ENCODE measurements around the gene ALAS1. TPM values are rescaled to one million over a fixed set of nuclear protein-coding genes. Genes with fewer than 3 reads are reported as not detected.
"Not testable (repeated sequence)": the region's sequence is repeated elsewhere in the genome, so short reads cannot be mapped to it uniquely, and the experiment has no call there.

Gene ALAS1
- polyA plus RNA-seq, 2 donors = 17.2 to 36.4 TPM

- H3K4me1 ChIP-seq (ENCODE audit: control insufficient read depth in 2 of 2, insufficient read depth in 2 of 2, low read length in 1 of 2) = peaks cover 3 to 13% of the 10 kb centered on the region in 2 donors
- no peaks in the 10 kb centered on the region for H3K9me3 ChIP-seq (ENCODE audit: control insufficient read depth in 2 of 2, insufficient read depth in 1 of 2, low read depth in 1 of 2, low read length in 1 of 2)
These were observed 21.7 kb upstream of the ALAS1 start for GRCh38 chr3:52176180-52176752.

GRCh38 chr3:52176951-52177700 lies 20.8 kb upstream of the ALAS1 start:
- Histone ChIP-seq H3K4me1 (ENCODE audit: control insufficient read depth in 2 of 2, insufficient read depth in 2 of 2, low read length in 1 of 2) (peaks cover 3 to 13% of the 10 kb centered on the region in 2 donors), H3K9me3 (ENCODE audit: control insufficient read depth in 2 of 2, insufficient read depth in 1 of 2, low read depth in 1 of 2, low read length in 1 of 2) (no peaks in the 10 kb centered on the region), H3K27ac (ENCODE audit: low read depth in 2 of 2, low read length in 1 of 2) (no peak overlapping the region), H3K27me3 (ENCODE audit: control insufficient read depth in 1 of 2, insufficient read depth in 2 of 2, low read length in 2 of 2) (no peaks in the 10 kb centered on the region), H3K36me3 (ENCODE audit: control insufficient read depth in 2 of 2, insufficient read depth in 2 of 2, low read length in 1 of 2) (no peaks in the 10 kb centered on the region), H3K4me3 (ENCODE audit: low read depth in 1 of 2, low read length in 2 of 2) (no peak overlapping the region)
- WGBS, 2 donors = 50% methylated on average over 15 of the region's 15 CpGs

More at GRCh38 chr3:52176180-52176752, 21.7 kb upstream of the ALAS1 start:
- no peak overlapping the region for H3K4me3 ChIP-seq (ENCODE audit: low read depth in 1 of 2, low read length in 2 of 2)
- 66 to 76% methylated on average over 8 of the region's 8 CpGs for WGBS, 2 donors
- H3K36me3 ChIP-seq (ENCODE audit: control insufficient read depth in 2 of 2, insufficient read depth in 2 of 2, low read length in 1 of 2) = no peaks in the 10 kb centered on the region
- no peak overlapping the region for H3K27ac ChIP-seq (ENCODE audit: low read depth in 2 of 2, low read length in 1 of 2)
- no peaks in the 10 kb centered on the region for H3K27me3 ChIP-seq (ENCODE audit: control insufficient read depth in 1 of 2, insufficient read depth in 2 of 2, low read length in 2 of 2)

GRCh38 chr3:52177701-52178042 lies 20.3 kb upstream of the ALAS1 start:
- H3K4me1 ChIP-seq (ENCODE audit: control insufficient read depth in 2 of 2, insufficient read depth in 2 of 2, low read length in 1 of 2) = peaks cover 3 to 13% of the 10 kb centered on the region in 2 donors
- 74 to 81% methylated on average over 5 of the region's 5 CpGs for WGBS, 2 donors
- no peak overlapping the region for H3K27ac ChIP-seq (ENCODE audit: low read depth in 2 of 2, low read length in 1 of 2)
- no peak overlapping the region for H3K4me3 ChIP-seq (ENCODE audit: low read depth in 1 of 2, low read length in 2 of 2)
- H3K27me3 ChIP-seq (ENCODE audit: control insufficient read depth in 1 of 2, insufficient read depth in 2 of 2, low read length in 2 of 2) = no peaks in the 10 kb centered on the region
- no peaks in the 10 kb centered on the region for H3K9me3 ChIP-seq (ENCODE audit: control insufficient read depth in 2 of 2, insufficient read depth in 1 of 2, low read depth in 1 of 2, low read length in 1 of 2)
- no peaks in the 10 kb centered on the region for H3K36me3 ChIP-seq (ENCODE audit: control insufficient read depth in 2 of 2, insufficient read depth in 2 of 2, low read length in 1 of 2)

- H3K27ac ChIP-seq (ENCODE audit: low read depth in 2 of 2, low read length in 1 of 2); H3K27me3 ChIP-seq (ENCODE audit: control insufficient read depth in 1 of 2, insufficient read depth in 2 of 2, low read length in 2 of 2); H3K4me3 ChIP-seq (ENCODE audit: low read depth in 1 of 2, low read length in 2 of 2); H3K36me3 ChIP-seq (ENCODE audit: control insufficient read depth in 2 of 2, insufficient read depth in 2 of 2, low read length in 1 of 2); H3K9me3 ChIP-seq (ENCODE audit: control insufficient read depth in 2 of 2, insufficient read depth in 1 of 2, low read depth in 1 of 2, low read length in 1 of 2): not testable (repeated sequence)
- peaks cover 3 to 13% of the 10 kb centered on the region in 2 donors for H3K4me1 ChIP-seq (ENCODE audit: control insufficient read depth in 2 of 2, insufficient read depth in 2 of 2, low read length in 1 of 2)
- WGBS, 2 donors = 95 to 96% methylated on average over 4 of the region's 4 CpGs
These were observed 19.8 kb upstream of the ALAS1 start for GRCh38 chr3:52178126-52178525.

- Histone ChIP-seq H3K4me3 (ENCODE audit: low read depth in 1 of 2, low read length in 2 of 2) (no peak overlapping the region), H3K36me3 (ENCODE audit: control insufficient read depth in 2 of 2, insufficient read depth in 2 of 2, low read length in 1 of 2) (no peaks in the 10 kb centered on the region), H3K27me3 (ENCODE audit: control insufficient read depth in 1 of 2, insufficient read depth in 2 of 2, low read length in 2 of 2) (no peaks in the 10 kb centered on the region), H3K9me3 (ENCODE audit: control insufficient read depth in 2 of 2, insufficient read depth in 1 of 2, low read depth in 1 of 2, low read length in 1 of 2) (no peaks in the 10 kb centered on the region), H3K27ac (ENCODE audit: low read depth in 2 of 2, low read length in 1 of 2) (no peak overlapping the region), H3K4me1 (ENCODE audit: control insufficient read depth in 2 of 2, insufficient read depth in 2 of 2, low read length in 1 of 2) (peaks cover 3 to 13% of the 10 kb centered on the region in 2 donors)
- 93 to 100% methylated on average over 1 of the region's 1 CpG for WGBS, 2 donors
These were observed 19.4 kb upstream of the ALAS1 start for GRCh38 chr3:52178537-52178936.

- Histone ChIP-seq H3K27me3 (ENCODE audit: control insufficient read depth in 1 of 2, insufficient read depth in 2 of 2, low read length in 2 of 2) (no peaks in the 10 kb centered on the region), H3K36me3 (ENCODE audit: control insufficient read depth in 2 of 2, insufficient read depth in 2 of 2, low read length in 1 of 2) (no peaks in the 10 kb centered on the region), H3K4me3 (ENCODE audit: low read depth in 1 of 2, low read length in 2 of 2) (no peak overlapping the region), H3K27ac (ENCODE audit: low read depth in 2 of 2, low read length in 1 of 2) (no peak overlapping the region), H3K9me3 (ENCODE audit: control insufficient read depth in 2 of 2, insufficient read depth in 1 of 2, low read depth in 1 of 2, low read length in 1 of 2) (no peaks in the 10 kb centered on the region), H3K4me1 (ENCODE audit: control insufficient read depth in 2 of 2, insufficient read depth in 2 of 2, low read length in 1 of 2) (peaks cover 3 to 11% of the 10 kb centered on the region in 2 donors)
- WGBS, 2 donors = 50 to 58% methylated on average over 4 of the region's 4 CpGs
These were observed 16.4 kb upstream of the ALAS1 start for GRCh38 chr3:52181543-52181942.

- peaks cover 2 to 4% of the 10 kb centered on the region in 2 donors for H3K4me1 ChIP-seq (ENCODE audit: control insufficient read depth in 2 of 2, insufficient read depth in 2 of 2, low read length in 1 of 2)
- no peaks in the 10 kb centered on the region for H3K27me3 ChIP-seq (ENCODE audit: control insufficient read depth in 1 of 2, insufficient read depth in 2 of 2, low read length in 2 of 2)
- no peaks in the 10 kb centered on the region for H3K36me3 ChIP-seq (ENCODE audit: control insufficient read depth in 2 of 2, insufficient read depth in 2 of 2, low read length in 1 of 2)
- no peaks in the 10 kb centered on the region for H3K9me3 ChIP-seq (ENCODE audit: control insufficient read depth in 2 of 2, insufficient read depth in 1 of 2, low read depth in 1 of 2, low read length in 1 of 2)
- no peak overlapping the region for H3K4me3 ChIP-seq (ENCODE audit: low read depth in 1 of 2, low read length in 2 of 2)
- H3K27ac ChIP-seq (ENCODE audit: low read depth in 2 of 2, low read length in 1 of 2) = no peak overlapping the region
- WGBS, 2 donors = 75 to 76% methylated on average over 5 of the region's 5 CpGs
These were observed 15.8 kb upstream of the ALAS1 start for GRCh38 chr3:52182196-52182595.

GRCh38 chr3:52182691-52183090 lies 15.3 kb upstream of the ALAS1 start:
- Histone ChIP-seq H3K27me3 (ENCODE audit: control insufficient read depth in 1 of 2, insufficient read depth in 2 of 2, low read length in 2 of 2) (no peaks in the 10 kb centered on the region), H3K4me3 (ENCODE audit: low read depth in 1 of 2, low read length in 2 of 2) (no peak overlapping the region), H3K36me3 (ENCODE audit: control insufficient read depth in 2 of 2, insufficient read depth in 2 of 2, low read length in 1 of 2) (no peaks in the 10 kb centered on the region), H3K4me1 (ENCODE audit: control insufficient read depth in 2 of 2, insufficient read depth in 2 of 2, low read length in 1 of 2) (peaks cover 1 to 2% of the 10 kb centered on the region in 2 donors), H3K27ac (ENCODE audit: low read depth in 2 of 2, low read length in 1 of 2) (no peak overlapping the region), H3K9me3 (ENCODE audit: control insufficient read depth in 2 of 2, insufficient read depth in 1 of 2, low read depth in 1 of 2, low read length in 1 of 2) (no peaks in the 10 kb centered on the region)
- 87 to 91% methylated on average over 4 of the region's 4 CpGs for WGBS, 2 donors

GRCh38 chr3:52183786-52184445 lies 14.0 kb upstream of the ALAS1 start:
- no peak overlapping the region for H3K4me3 ChIP-seq (ENCODE audit: low read depth in 1 of 2, low read length in 2 of 2)
- WGBS, 2 donors = 80 to 83% methylated on average over 7 of the region's 7 CpGs
- peaks cover 1 to 2% of the 10 kb centered on the region in 2 donors for H3K4me1 ChIP-seq (ENCODE audit: control insufficient read depth in 2 of 2, insufficient read depth in 2 of 2, low read length in 1 of 2)
- no peaks in the 10 kb centered on the region for H3K36me3 ChIP-seq (ENCODE audit: control insufficient read depth in 2 of 2, insufficient read depth in 2 of 2, low read length in 1 of 2)
- no peaks in the 10 kb centered on the region for H3K27me3 ChIP-seq (ENCODE audit: control insufficient read depth in 1 of 2, insufficient read depth in 2 of 2, low read length in 2 of 2)
- H3K27ac ChIP-seq (ENCODE audit: low read depth in 2 of 2, low read length in 1 of 2) = no peak overlapping the region
- H3K9me3 ChIP-seq (ENCODE audit: control insufficient read depth in 2 of 2, insufficient read depth in 1 of 2, low read depth in 1 of 2, low read length in 1 of 2) = no peaks in the 10 kb centered on the region

Measured in esophagus (tissue), 2 donors.